Stimulated activated CD8-positive, alpha-beta memory T cell treated with anti-CD3 and anti-CD28 coated beads, Interleukin-12 subunit alpha, Interleukin-12 subunit beta, amount 100 ng/mL, for 4 hours (primary cell): Measurements from ENCODE around the gene OVCH1.
"Not testable (repeated sequence)": the region's sequence is repeated elsewhere in the genome, so short reads cannot be mapped to it uniquely, and the experiment has no call there.

ENCODE experiments used
- DNase-seq: peaks from one replicate; pipeline ENCODE4 v3.0.0-alpha.2; 2020; ENCODE audit warnings: low read depth

The OVCH1 gene

DNA sequence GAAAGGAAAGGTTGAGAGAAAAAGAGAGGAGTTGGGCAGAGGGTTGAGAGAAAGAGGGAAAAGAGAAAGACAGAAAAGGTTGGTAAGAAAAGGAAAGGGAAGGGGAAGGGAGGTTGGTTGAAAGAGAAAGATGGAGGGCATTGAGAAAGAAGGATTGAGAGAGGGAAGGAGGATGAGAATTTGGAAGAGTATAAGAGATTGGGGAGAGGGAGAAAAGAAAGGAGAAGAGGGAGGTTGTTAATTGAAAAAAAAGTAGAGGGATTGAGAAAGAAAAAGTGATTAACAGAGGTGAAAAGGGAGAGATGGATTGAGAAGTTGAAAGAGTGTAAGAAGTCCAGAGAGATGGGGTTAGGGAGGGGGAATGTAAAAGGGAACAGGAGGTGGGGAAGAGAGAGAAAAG lies 95.0 kb downstream of the OVCH1 start:
- DNase-seq = no peak

DNA sequence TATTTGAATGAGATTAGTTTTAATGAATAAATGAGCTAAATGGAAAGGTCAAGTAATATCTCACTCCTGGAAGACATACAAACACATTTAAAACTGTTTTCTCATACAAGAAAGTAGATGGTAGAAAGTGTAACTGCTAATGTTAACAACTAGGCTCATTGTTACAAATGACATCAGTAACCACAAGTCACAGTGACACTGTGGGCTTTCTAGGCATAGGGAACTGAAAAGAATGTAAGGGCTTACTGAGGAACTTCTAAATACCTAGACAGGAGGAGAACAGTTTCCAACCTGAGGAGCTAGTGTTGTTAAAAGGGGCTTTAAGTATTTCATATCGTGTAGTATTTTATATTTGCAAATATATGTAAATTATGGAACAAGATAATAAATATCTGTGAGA lies 99.0 kb downstream of the OVCH1 start:
- no peak for DNase-seq

DNA sequence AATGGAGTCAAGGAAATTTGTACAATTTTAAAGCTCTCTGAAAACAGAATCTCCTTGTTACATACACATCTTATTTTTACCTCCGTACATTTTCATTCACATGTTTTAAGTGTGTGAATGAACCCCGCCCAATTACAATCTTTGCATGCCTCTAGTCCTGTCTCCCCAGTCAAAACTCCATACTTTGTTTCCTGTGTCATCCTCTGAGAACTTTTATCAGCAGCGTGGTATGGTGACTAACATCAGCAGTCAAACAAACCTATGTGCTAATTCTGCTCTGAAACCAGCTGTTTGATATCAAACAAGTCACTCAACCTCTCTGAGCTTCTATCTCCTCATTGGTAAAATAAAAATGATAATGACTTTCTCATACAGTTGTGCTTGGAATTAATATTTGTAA lies 100.7 kb downstream of the OVCH1 start:
- DNase-seq = no peak

DNA sequence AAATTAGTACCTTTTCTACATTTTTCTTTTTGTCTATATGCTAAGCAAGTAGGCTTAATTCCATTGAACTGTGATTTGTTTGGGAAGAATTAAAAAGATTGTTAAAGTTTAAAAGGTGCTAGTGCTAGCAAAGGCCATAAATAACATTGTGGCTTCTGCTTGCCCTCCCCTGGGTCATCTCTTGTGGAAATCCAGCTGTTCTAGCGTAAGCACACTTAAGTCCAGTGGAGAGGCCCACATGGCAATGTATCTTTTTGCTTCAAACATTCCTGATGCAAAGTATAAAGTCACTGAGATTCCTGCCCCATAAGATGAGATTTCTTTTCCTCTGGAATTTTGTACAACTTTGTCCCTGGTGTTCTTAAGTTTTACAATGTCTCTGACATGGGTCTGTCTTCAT lies 102.1 kb downstream of the OVCH1 start:
- no peak for DNase-seq

DNA sequence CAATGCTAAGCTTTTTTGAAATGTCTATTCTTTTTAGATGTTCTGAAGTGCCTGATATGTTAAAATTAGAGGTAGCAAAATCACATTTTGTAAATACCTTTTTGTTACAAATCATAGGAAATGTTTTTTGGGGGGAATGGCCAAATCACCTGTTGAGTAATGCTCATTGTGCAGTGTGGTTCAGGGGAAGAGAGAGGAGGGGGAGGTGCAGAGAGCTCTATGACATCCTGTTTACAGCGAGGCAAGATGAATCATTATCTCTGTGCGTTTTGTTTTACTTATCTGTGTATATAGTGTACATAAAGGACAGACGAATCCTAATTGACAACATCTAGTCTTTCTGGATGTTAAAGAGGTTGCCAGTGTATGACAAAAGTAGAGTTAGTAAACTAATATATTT lies 107.1 kb downstream of the OVCH1 start:
- DNase-seq = not testable (repeated sequence)

DNA sequence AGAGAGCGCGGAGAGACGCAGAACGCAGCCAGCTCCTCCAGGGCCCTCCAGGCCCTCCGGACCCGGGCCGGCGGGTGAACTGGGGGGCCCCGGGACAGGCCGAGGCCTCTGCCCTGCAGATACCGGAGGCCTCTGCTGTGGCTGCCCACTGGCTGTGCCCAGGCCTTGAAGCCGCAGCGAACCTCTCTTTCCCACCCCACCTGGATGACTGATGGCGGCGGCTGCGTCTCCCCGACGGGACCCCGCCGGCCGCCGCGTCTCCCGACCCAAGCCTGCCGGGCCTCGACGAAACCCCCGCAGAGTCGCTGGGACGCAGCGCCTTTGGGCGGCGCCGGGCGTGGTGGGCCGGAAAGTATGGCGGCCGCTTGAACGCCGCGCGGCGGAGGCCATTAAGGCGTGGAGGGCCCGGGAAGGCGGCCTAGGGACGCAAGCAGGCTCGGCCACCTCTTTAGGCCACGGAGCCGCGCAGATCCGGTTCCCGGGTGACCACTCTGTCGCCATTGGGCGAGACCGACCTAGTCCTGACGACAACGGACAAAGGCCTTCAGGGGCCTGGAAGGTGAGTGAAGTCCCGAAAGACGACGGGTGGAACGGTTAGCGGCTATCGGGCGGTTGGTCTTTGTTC lies 108.1 kb downstream of the OVCH1 start:
- no peak for DNase-seq

DNA sequence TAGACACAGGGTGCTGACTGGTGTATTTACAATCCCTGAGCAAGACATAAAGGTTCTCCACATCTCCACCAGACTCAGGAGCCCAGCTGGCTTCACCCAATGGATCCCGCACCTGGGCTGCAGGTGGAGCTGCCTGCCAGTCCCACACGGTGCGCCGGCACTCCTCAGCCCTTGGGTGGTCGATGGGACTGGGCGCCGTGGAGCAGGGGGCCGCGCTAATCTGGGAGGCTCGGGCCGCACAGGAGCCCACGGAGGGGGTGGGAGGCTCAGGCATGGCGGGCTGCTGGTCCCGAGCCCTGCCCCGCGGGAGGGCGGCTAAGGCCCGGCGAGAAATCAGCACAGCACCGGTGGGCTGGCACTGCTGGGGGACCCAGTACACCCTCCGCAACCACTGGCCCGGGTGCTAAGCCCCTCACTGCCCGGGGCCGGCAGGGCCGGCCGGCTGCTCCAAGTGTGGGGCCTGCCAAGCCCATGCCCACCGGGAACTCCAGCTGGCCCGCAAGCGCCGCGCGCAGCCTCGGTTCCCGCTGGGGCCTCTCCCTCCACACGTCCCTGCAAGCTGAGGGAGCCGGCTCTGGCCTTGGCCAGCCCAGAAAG lies 111.3 kb downstream of the OVCH1 start:
- not testable (repeated sequence) for DNase-seq

DNA sequence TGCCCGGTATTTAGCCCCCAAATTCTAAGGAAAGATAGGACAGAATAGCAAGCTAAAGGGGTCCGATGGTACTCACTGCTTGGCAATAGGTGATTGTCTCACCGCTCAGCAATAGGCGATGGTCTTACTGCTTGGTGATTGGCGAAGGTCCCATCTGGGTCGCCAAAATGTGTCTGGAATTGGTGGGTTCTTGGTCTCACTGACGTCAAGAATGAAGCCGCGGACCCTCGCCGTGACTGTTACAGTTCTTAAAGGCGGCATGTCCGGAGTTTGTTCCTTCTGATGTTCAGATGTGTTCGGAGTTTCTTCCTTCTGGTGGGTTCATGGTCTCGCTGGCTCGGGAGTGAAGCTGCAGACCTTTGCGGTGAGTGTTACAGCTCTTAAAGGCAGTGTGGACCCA lies 112.3 kb downstream of the OVCH1 start:
- not testable (repeated sequence) for DNase-seq

DNA sequence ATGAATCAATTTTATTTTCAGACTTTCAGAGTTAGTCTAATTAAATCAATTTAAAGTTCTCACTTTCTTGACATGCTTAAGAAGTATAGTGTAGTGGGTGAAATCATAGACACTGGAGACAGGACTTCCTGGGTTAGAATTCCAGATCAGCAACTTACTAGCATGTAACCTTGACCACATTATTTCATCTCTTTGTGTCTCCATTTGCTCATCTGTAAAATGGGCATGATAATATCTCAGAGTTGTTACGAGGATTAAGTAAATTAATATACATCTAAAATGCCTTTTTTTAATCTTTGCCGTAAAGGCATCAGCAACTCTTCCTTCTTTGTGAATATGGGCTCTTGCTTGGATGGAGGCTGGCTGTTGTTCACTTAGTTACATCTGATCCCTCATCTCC lies 115.2 kb downstream of the OVCH1 start:
- DNase-seq = no peak

DNA sequence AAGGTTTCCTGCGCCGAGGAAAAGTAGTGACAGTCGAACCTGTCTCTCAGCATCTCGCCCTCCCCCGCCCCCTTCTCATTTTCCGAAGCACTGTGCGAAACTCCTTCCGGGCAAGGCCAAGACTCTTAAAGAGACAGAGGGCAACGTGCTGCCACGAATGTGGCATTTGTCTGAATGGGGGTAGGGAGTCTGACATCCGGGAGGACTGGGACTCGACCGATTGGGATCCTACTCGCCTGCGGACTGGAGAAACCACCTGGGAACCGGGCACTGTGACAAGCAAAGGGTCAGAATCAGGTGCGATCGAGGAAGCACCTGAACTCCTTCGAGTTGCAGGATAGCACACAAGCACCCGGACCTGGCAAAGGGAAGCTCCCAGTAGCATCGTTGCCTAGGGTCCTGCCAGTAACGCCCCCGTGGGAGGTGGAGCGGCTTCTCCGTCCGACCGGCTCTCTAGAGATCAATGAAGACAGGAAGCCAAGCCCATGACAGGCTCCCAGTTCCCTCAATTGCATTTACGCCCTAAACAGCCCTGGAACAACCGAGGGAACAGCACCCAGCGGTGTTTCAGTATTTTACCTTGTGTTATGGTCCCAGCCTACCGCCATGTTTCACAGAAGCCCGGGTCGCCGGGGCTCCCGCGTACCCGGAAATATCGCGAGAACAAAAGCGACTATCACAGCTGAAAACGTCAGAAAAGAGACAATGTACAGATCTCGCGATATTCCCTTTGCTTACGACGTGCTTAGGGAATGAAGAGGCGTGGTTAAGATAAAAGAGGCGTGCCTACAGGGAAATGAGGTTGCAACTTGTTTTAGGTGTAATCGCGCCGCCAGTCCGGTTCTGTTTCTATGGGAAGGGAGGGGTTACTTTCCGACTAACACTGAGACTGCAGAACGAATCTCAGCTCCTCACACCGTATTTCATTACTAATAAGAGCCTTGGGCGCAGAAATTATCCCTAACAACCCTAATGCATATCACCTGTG lies 116.7 kb downstream of the OVCH1 start, which contains the start of gene ERGIC2:
TSS of gene ERGIC2 (minus strand) at position 637 of the 988 bp plus-strand sequence. CDS start 9,539 bp downstream, outside the sequence.
- DNase-seq = peak; percentile 81
